AG10803 (cell line): ENCODE measurements around the gene LAPTM5.

Experiments used
- DNase-seq: peaks from one replicate; pipeline ENCODE4 v3.0.0; 2010; ENCODE audit warnings: low read depth
- H3K4me3 ChIP-seq: 2 replicates; pipeline ENCODE4 v1.5.1; 2011; ENCODE audit warnings: mild to moderate bottlenecking, low read length, control low read depth
- CTCF ChIP-seq: conservative IDR thresholded peaks from 2 replicates; pipeline ENCODE4 v1.5.1; 2011; ENCODE audit warnings: mild to moderate bottlenecking, low read length, control low read depth, inconsistent platforms

The LAPTM5 gene

GRCh38 chr1:30700528-30701257, 56.9 kb downstream of the LAPTM5 start:
- DNase-seq: peak; percentile 83
- no peak for TF ChIP-seq CTCF
- no peak overlapping the region for H3K4me3 ChIP-seq

GRCh38 chr1:30699762-30700161, 57.8 kb downstream of the LAPTM5 start:
- no peak for DNase-seq
- H3K4me3 ChIP-seq: no peak overlapping the region
- no peak for TF ChIP-seq CTCF

- no peak for DNase-seq
- no peak overlapping the region for H3K4me3 ChIP-seq
- no peak; the same call in 1 of the 2 replicates for TF ChIP-seq CTCF
Observed at GRCh38 chr1:30698401-30698981, 59.1 kb downstream of the LAPTM5 start.

GRCh38 chr1:30697571-30698376, 59.8 kb downstream of the LAPTM5 start:
- H3K4me3 ChIP-seq: no peak overlapping the region
- no peak for TF ChIP-seq CTCF
- peak; percentile 57 for DNase-seq

GRCh38 chr1:30696831-30697230, 60.7 kb downstream of the LAPTM5 start:
- DNase-seq: no peak
- TF ChIP-seq CTCF: no peak
- no peak overlapping the region for H3K4me3 ChIP-seq

GRCh38 chr1:30695439-30695841, 62.1 kb downstream of the LAPTM5 start:
- peak; percentile 73 for DNase-seq
- no peak for TF ChIP-seq CTCF
- no peak overlapping the region for H3K4me3 ChIP-seq
